ENCODE data around the gene HBG1. TPM values are rescaled to one million over a fixed set of nuclear protein-coding genes. Genes with fewer than 3 reads are reported as not detected.

The HBG1 gene
- total and polyA plus RNA-seq, 2 donors (not counting 1 experiment from before 2014, with no cell fraction given) = not detected

DNA sequence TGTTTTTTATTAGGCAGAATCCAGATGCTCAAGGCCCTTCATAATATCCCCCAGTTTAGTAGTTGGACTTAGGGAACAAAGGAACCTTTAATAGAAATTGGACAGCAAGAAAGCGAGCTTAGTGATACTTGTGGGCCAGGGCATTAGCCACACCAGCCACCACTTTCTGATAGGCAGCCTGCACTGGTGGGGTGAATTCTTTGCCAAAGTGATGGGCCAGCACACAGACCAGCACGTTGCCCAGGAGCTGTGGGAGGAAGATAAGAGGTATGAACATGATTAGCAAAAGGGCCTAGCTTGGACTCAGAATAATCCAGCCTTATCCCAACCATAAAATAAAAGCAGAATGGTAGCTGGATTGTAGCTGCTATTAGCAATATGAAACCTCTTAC, 24.2 kb downstream of the HBG1 start:
- Histone ChIP-seq H4K20me1 (ENCODE audit: control insufficient read depth, insufficient read depth, low read length, poor library complexity, severe bottlenecking) (no peaks in the 10 kb centered on the region), H3K79me2 (ENCODE audit: control insufficient read depth, insufficient read depth, low read length) (no peaks in the 10 kb centered on the region), H3K9ac (ENCODE audit: low read length) (no peak overlapping the region), H3K9me3 (ENCODE audit: control extremely low read depth in 1 of 3, control insufficient read depth in 2 of 3, insufficient read depth in 1 of 3, low read length in 2 of 3) (peaks cover 0 to 9% (median 0%) of the 10 kb centered on the region in 3 donors), H2AFZ (ENCODE audit: insufficient read depth, low read depth, low read length, poor library complexity, severe bottlenecking) (no peak overlapping the region), H3K4me1 (ENCODE audit: control insufficient read depth in 2 of 2, insufficient read depth in 2 of 2, low read length in 2 of 2) (no peaks in the 10 kb centered on the region), H3K27me3 (replicated peaks in 1 of 4; ENCODE audit: control extremely low read depth in 1 of 4, control insufficient read depth in 3 of 4, insufficient read depth in 4 of 4, low read length in 3 of 4) (no peaks in the 10 kb centered on the region), H3K36me3 (replicated peaks in 1 of 2; ENCODE audit: control extremely low read depth in 1 of 2, control insufficient read depth in 1 of 2, extremely low read depth in 1 of 2, insufficient read depth in 2 of 2, low read length in 1 of 2) (no peaks in the 10 kb centered on the region), H3K27ac (ENCODE audit: low read length in 2 of 2) (no peak overlapping the region), H3K4me2 (replicated peaks; ENCODE audit: low read depth, low read length, poor library complexity, severe bottlenecking) (no peak overlapping the region), H3K4me3 (ENCODE audit: control extremely low read depth in 1 of 5, extremely low read depth in 1 of 5, insufficient read depth in 1 of 5, low read depth in 2 of 5, low read length in 4 of 5) (no peak overlapping the region)
- Mint-ChIP-seq H3K27ac (no peak overlapping the region), H3K4me1 (no peaks in the 10 kb centered on the region), H3K27me3 (peaks cover 6% of the 10 kb centered on the region), H3K4me3 (no peak overlapping the region), H3K9me3 (ENCODE audit: insufficient read depth) (no peaks in the 10 kb centered on the region)
- ATAC-seq (ENCODE audit: low read depth) (no peak), DNase-seq (no peak)
- TF ChIP-seq, protein P1, sequence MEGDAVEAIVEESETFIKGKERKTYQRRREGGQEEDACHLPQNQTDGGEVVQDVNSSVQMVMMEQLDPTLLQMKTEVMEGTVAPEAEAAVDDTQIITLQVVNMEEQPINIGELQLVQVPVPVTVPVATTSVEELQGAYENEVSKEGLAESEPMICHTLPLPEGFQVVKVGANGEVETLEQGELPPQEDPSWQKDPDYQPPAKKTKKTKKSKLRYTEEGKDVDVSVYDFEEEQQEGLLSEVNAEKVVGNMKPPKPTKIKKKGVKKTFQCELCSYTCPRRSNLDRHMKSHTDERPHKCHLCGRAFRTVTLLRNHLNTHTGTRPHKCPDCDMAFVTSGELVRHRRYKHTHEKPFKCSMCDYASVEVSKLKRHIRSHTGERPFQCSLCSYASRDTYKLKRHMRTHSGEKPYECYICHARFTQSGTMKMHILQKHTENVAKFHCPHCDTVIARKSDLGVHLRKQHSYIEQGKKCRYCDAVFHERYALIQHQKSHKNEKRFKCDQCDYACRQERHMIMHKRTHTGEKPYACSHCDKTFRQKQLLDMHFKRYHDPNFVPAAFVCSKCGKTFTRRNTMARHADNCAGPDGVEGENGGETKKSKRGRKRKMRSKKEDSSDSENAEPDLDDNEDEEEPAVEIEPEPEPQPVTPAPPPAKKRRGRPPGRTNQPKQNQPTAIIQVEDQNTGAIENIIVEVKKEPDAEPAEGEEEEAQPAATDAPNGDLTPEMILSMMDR (IDR thresholded peaks at IDR 0.05) = no peak
- TF ChIP-seq EZH2 (IDR thresholded peaks at IDR 0.05; ENCODE audit: borderline replicate concordance, insufficient read depth, low read depth, low read length, poor library complexity, severe bottlenecking) = no peak
- WGBS (ENCODE audit: insufficient coverage) = 50% methylated on average over 1 of the region's 2 CpGs
- ChIA-PET POLR2A (no interaction called here), CTCF (no interaction called here)
- intact Hi-C loops (cut with micrococcal nuclease) = no loop called here

DNA sequence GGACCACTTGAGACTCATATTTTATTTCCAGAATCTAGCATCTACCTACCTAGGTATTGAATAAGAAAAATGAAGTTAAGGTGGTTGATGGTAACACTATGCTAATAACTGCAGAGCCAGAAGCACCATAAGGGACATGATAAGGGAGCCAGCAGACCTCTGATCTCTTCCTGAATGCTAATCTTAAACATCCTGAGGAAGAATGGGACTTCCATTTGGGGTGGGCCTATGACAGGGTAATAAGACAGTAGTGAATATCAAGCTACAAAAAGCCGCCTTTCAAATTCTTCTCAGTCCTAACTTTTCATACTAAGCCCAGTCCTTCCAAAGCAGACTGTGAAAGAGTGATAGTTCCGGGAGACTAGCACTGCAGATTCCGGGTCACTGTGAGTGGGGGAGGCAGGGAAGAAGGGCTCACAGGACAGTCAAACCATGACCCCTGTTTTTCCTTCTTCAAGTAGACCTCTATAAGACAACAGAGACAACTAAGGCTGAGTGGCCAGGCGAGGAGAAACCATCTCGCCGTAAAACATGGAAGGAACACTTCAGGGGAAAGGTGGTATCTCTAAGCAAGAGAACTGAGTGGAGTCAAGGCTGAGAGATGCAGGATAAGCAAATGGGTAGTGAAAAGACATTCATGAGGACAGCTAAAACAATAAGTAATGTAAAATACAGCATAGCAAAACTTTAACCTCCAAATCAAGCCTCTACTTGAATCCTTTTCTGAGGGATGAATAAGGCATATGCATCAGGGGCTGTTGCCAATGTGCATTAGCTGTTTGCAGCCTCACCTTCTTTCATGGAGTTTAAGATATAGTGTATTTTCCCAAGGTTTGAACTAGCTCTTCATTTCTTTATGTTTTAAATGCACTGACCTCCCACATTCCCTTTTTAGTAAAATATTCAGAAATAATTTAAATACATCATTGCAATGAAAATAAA, 24.8 kb downstream of the HBG1 start:
- no peaks in the 10 kb centered on the region for H3K4me1 ChIP-seq (ENCODE audit: control insufficient read depth in 2 of 2, insufficient read depth in 2 of 2, low read length in 2 of 2)
- ATAC-seq (ENCODE audit: low read depth) (no peak), DNase-seq (no peak)
- H3K79me2 ChIP-seq (ENCODE audit: control insufficient read depth, insufficient read depth, low read length) = no peaks in the 10 kb centered on the region
- no CpG with 5 or more reads among the region's 6 CpGs for WGBS (ENCODE audit: insufficient coverage)
- Mint-ChIP-seq H3K4me3 (no peak overlapping the region), H3K27me3 (peaks cover 6% of the 10 kb centered on the region), H3K4me1 (no peaks in the 10 kb centered on the region), H3K27ac (no peak overlapping the region), H3K9me3 (ENCODE audit: insufficient read depth) (no peaks in the 10 kb centered on the region)
- ChIA-PET POLR2A (no interaction called here), CTCF (no interaction called here)
- H3K9me3 ChIP-seq (ENCODE audit: control extremely low read depth in 1 of 3, control insufficient read depth in 2 of 3, insufficient read depth in 1 of 3, low read length in 2 of 3) = peaks cover 0 to 9% (median 0%) of the 10 kb centered on the region in 3 donors
- TF ChIP-seq, protein P1 (IDR thresholded peaks at IDR 0.05) = no peak
- no peak for TF ChIP-seq EZH2 (IDR thresholded peaks at IDR 0.05; ENCODE audit: borderline replicate concordance, insufficient read depth, low read depth, low read length, poor library complexity, severe bottlenecking)
- intact Hi-C loops (cut with micrococcal nuclease) = no loop called here
- no peak overlapping the region for H3K4me2 ChIP-seq (replicated peaks; ENCODE audit: low read depth, low read length, poor library complexity, severe bottlenecking)
- H3K36me3 ChIP-seq (replicated peaks in 1 of 2; ENCODE audit: control extremely low read depth in 1 of 2, control insufficient read depth in 1 of 2, extremely low read depth in 1 of 2, insufficient read depth in 2 of 2, low read length in 1 of 2) = no peaks in the 10 kb centered on the region
- H3K27me3 ChIP-seq (replicated peaks in 1 of 4; ENCODE audit: control extremely low read depth in 1 of 4, control insufficient read depth in 3 of 4, insufficient read depth in 4 of 4, low read length in 3 of 4) = no peaks in the 10 kb centered on the region
- H3K9ac ChIP-seq (ENCODE audit: low read length) = no peak overlapping the region
- H2AFZ ChIP-seq (ENCODE audit: insufficient read depth, low read depth, low read length, poor library complexity, severe bottlenecking) = no peak overlapping the region
- no peak overlapping the region for H3K27ac ChIP-seq (ENCODE audit: low read length in 2 of 2)
- no peak overlapping the region for H3K4me3 ChIP-seq (ENCODE audit: control extremely low read depth in 1 of 5, extremely low read depth in 1 of 5, insufficient read depth in 1 of 5, low read depth in 2 of 5, low read length in 4 of 5)
- H4K20me1 ChIP-seq (ENCODE audit: control insufficient read depth, insufficient read depth, low read length, poor library complexity, severe bottlenecking) = no peaks in the 10 kb centered on the region
